H1 (cell line): ENCODE results near the gene DCAF6.

Source experiments
- CBX8 ChIP-seq: fragments of 300-800, 300-1000 bp; sonication (generic); IDR thresholded peaks from 2 replicates; pipeline ENCODE4 v1.7.1; 2016; ENCODE audit warnings: low read depth, low read length, borderline replicate concordance
- CHD1 ChIP-seq: IDR thresholded peaks from 2 replicates; pipeline ENCODE4 v1.6.1; 2012; ENCODE audit warnings: low read depth, low read length, improper control_type of control experiment
- EZH2 ChIP-seq: fragments of 200-600 bp; sonication (generic); IDR thresholded peaks from 2 replicates; pipeline ENCODE4 v1.7.1; 2012; ENCODE audit warnings: low read depth, mild to moderate bottlenecking, moderate library complexity, low read length, inconsistent platforms; ENCODE audit not compliant: severe bottlenecking
- GTF2F1 ChIP-seq: IDR thresholded peaks from 2 replicates; pipeline ENCODE4 v1.6.1; 2012; ENCODE audit warnings: low read depth, low read length, improper control_type of control experiment, borderline replicate concordance
- POLR2A ChIP-seq, 2 experiments: IDR thresholded peaks; 1 replicate in 1 of 2; 2 replicates in 1 of 2; pipeline ENCODE4 v1.6.1; 2011; ENCODE audit warnings: low read depth in 2 of 2, low read length in 2 of 2, mild to moderate bottlenecking in 2 of 2; ENCODE audit errors: control extremely low read depth in 1 of 2
- POLR2AphosphoS5 ChIP-seq: IDR thresholded peaks from 2 replicates; pipeline ENCODE4 v1.6.1; 2011; ENCODE audit warnings: low read depth, low read length
- RFX5 ChIP-seq: IDR thresholded peaks from 2 replicates; pipeline ENCODE4 v1.6.1; 2011; ENCODE audit warnings: low read depth, low read length, improper control_type of control experiment, borderline replicate concordance
- TF ChIP-seq, protein P1 (sequence below), 3 experiments: IDR thresholded peaks; 1 replicate in 2 of 3; 2 replicates in 1 of 3; pipeline versions ENCODE4 v1.5.1 to v1.6.1; 2011; ENCODE audit warnings: low read length in 3 of 3, mild to moderate bottlenecking in 3 of 3, inconsistent platforms in 2 of 3, low read depth in 1 of 3, moderate library complexity in 1 of 3; ENCODE audit not compliant: insufficient read depth in 1 of 3; ENCODE audit errors: control extremely low read depth in 1 of 3
- TF ChIP-seq, protein P2 (sequence below): fragments of 300-600 bp; sonication (generic); IDR thresholded peaks from 2 replicates; pipeline ENCODE4 v1.7.1; 2012; ENCODE audit warnings: low read length, moderate library complexity, mild to moderate bottlenecking, inconsistent platforms; ENCODE audit not compliant: insufficient replicate concordance

DNA sequence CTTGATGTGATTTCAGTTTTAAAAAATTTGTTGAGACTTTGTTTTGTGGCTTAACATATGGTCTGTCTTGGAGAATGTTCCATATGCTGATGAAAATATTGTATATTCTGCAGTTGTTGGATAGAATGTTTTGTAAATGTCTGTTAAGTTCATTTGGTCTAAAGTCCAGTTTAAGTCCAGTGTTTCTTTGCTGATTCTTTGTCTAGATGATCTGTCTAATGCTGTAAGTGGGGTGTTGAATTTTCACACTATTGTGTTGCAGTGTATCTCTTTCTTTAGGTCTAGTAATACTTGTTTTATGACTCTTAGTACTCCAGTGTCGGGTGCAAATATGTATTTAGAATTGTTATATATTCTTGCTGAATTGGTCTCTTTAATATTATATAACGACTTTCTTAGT is 11.2 kb downstream of the DCAF6 start:
- TF ChIP-seq RFX5 (no peak), CBX8 (no peak), CHD1 (no peak), GTF2F1 (no peak), EZH2 (no peak), POLR2A (IDR thresholded peaks at IDR 0.05; ENCODE audit: control extremely low read depth in 1 of 2, low read depth in 2 of 2, low read length in 2 of 2) (no peak), POLR2AphosphoS5 (no peak)
- TF ChIP-seq, protein P1, sequence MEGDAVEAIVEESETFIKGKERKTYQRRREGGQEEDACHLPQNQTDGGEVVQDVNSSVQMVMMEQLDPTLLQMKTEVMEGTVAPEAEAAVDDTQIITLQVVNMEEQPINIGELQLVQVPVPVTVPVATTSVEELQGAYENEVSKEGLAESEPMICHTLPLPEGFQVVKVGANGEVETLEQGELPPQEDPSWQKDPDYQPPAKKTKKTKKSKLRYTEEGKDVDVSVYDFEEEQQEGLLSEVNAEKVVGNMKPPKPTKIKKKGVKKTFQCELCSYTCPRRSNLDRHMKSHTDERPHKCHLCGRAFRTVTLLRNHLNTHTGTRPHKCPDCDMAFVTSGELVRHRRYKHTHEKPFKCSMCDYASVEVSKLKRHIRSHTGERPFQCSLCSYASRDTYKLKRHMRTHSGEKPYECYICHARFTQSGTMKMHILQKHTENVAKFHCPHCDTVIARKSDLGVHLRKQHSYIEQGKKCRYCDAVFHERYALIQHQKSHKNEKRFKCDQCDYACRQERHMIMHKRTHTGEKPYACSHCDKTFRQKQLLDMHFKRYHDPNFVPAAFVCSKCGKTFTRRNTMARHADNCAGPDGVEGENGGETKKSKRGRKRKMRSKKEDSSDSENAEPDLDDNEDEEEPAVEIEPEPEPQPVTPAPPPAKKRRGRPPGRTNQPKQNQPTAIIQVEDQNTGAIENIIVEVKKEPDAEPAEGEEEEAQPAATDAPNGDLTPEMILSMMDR (IDR thresholded peaks at IDR 0.05; ENCODE audit: control extremely low read depth in 1 of 3, insufficient read depth in 1 of 3, low read depth in 1 of 3, low read length in 3 of 3), result no peak
- TF ChIP-seq, protein P2, sequence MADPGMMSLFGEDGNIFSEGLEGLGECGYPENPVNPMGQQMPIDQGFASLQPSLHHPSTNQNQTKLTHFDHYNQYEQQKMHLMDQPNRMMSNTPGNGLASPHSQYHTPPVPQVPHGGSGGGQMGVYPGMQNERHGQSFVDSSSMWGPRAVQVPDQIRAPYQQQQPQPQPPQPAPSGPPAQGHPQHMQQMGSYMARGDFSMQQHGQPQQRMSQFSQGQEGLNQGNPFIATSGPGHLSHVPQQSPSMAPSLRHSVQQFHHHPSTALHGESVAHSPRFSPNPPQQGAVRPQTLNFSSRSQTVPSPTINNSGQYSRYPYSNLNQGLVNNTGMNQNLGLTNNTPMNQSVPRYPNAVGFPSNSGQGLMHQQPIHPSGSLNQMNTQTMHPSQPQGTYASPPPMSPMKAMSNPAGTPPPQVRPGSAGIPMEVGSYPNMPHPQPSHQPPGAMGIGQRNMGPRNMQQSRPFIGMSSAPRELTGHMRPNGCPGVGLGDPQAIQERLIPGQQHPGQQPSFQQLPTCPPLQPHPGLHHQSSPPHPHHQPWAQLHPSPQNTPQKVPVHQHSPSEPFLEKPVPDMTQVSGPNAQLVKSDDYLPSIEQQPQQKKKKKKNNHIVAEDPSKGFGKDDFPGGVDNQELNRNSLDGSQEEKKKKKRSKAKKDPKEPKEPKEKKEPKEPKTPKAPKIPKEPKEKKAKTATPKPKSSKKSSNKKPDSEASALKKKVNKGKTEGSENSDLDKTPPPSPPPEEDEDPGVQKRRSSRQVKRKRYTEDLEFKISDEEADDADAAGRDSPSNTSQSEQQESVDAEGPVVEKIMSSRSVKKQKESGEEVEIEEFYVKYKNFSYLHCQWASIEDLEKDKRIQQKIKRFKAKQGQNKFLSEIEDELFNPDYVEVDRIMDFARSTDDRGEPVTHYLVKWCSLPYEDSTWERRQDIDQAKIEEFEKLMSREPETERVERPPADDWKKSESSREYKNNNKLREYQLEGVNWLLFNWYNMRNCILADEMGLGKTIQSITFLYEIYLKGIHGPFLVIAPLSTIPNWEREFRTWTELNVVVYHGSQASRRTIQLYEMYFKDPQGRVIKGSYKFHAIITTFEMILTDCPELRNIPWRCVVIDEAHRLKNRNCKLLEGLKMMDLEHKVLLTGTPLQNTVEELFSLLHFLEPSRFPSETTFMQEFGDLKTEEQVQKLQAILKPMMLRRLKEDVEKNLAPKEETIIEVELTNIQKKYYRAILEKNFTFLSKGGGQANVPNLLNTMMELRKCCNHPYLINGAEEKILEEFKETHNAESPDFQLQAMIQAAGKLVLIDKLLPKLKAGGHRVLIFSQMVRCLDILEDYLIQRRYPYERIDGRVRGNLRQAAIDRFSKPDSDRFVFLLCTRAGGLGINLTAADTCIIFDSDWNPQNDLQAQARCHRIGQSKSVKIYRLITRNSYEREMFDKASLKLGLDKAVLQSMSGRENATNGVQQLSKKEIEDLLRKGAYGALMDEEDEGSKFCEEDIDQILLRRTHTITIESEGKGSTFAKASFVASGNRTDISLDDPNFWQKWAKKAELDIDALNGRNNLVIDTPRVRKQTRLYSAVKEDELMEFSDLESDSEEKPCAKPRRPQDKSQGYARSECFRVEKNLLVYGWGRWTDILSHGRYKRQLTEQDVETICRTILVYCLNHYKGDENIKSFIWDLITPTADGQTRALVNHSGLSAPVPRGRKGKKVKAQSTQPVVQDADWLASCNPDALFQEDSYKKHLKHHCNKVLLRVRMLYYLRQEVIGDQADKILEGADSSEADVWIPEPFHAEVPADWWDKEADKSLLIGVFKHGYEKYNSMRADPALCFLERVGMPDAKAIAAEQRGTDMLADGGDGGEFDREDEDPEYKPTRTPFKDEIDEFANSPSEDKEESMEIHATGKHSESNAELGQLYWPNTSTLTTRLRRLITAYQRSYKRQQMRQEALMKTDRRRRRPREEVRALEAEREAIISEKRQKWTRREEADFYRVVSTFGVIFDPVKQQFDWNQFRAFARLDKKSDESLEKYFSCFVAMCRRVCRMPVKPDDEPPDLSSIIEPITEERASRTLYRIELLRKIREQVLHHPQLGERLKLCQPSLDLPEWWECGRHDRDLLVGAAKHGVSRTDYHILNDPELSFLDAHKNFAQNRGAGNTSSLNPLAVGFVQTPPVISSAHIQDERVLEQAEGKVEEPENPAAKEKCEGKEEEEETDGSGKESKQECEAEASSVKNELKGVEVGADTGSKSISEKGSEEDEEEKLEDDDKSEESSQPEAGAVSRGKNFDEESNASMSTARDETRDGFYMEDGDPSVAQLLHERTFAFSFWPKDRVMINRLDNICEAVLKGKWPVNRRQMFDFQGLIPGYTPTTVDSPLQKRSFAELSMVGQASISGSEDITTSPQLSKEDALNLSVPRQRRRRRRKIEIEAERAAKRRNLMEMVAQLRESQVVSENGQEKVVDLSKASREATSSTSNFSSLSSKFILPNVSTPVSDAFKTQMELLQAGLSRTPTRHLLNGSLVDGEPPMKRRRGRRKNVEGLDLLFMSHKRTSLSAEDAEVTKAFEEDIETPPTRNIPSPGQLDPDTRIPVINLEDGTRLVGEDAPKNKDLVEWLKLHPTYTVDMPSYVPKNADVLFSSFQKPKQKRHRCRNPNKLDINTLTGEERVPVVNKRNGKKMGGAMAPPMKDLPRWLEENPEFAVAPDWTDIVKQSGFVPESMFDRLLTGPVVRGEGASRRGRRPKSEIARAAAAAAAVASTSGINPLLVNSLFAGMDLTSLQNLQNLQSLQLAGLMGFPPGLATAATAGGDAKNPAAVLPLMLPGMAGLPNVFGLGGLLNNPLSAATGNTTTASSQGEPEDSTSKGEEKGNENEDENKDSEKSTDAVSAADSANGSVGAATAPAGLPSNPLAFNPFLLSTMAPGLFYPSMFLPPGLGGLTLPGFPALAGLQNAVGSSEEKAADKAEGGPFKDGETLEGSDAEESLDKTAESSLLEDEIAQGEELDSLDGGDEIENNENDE, result no peak
